ENCODE results near the gene VARS1.

DNA sequence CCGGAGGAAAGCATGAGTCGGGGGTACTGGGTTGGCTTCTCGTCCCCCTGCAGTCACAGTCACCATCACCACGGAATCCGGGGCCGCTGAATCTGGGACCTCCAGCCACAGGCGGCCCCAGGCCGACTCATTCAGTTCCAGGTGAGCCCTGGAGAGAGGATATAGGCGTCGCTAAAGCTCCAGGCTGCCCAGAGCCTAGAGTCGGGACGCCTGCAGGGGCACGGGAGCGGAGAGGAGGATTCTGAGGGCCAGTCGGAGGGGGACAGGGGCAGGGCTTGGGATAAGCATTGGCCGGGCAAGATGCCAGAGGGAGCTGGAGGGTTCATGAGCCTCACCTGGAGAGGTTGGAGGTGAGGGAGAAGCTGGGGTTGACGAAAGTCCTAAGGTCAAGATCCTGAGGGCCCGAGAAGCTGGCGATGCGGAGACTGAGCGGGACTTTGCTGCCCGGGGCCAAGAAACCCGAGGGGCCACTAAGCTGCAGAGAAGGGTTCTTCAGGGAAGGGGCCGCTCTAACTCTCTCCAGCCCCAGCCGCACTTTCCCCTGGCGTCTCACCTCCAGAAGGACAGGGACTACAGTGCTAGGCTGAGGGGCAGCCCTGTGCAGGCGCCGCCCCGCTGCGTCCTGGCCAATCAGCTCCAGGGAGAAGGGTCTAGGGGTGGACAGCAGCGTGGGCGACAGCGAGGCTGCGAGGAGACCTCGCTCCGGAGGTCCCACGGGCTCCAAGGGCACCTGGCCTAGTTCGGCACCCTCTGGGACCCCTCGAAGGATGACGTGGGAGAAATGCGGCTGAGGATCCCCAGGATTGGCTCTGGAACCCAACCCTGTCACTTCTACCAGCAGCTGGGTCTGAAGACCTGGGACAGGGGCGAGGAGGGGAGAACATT, 29.4 kb downstream of the VARS1 start:
- TF ChIP-seq CTCF (IDR thresholded peaks at IDR 0.05), result no peak
- no peak for TF ChIP-seq SMC3 (IDR thresholded peaks at IDR 0.05)
- TF ChIP-seq KDM1A (IDR thresholded peaks at IDR 0.05; ENCODE audit: low read depth), result no peak
- TF ChIP-seq, protein P1, sequence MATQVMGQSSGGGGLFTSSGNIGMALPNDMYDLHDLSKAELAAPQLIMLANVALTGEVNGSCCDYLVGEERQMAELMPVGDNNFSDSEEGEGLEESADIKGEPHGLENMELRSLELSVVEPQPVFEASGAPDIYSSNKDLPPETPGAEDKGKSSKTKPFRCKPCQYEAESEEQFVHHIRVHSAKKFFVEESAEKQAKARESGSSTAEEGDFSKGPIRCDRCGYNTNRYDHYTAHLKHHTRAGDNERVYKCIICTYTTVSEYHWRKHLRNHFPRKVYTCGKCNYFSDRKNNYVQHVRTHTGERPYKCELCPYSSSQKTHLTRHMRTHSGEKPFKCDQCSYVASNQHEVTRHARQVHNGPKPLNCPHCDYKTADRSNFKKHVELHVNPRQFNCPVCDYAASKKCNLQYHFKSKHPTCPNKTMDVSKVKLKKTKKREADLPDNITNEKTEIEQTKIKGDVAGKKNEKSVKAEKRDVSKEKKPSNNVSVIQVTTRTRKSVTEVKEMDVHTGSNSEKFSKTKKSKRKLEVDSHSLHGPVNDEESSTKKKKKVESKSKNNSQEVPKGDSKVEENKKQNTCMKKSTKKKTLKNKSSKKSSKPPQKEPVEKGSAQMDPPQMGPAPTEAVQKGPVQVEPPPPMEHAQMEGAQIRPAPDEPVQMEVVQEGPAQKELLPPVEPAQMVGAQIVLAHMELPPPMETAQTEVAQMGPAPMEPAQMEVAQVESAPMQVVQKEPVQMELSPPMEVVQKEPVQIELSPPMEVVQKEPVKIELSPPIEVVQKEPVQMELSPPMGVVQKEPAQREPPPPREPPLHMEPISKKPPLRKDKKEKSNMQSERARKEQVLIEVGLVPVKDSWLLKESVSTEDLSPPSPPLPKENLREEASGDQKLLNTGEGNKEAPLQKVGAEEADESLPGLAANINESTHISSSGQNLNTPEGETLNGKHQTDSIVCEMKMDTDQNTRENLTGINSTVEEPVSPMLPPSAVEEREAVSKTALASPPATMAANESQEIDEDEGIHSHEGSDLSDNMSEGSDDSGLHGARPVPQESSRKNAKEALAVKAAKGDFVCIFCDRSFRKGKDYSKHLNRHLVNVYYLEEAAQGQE (IDR thresholded peaks at IDR 0.05), result no peak
- TF ChIP-seq CHD4 (IDR thresholded peaks at IDR 0.05; ENCODE audit: borderline replicate concordance), result no peak
- no peak for TF ChIP-seq ZNF302 (CRISPR knock-in tag; IDR thresholded peaks at IDR 0.05)
- no peak for TF ChIP-seq JUN (IDR thresholded peaks at IDR 0.05)
- TF ChIP-seq JUNB (IDR thresholded peaks at IDR 0.05), result no peak
- no peak for TF ChIP-seq MYC (IDR thresholded peaks at IDR 0.05; ENCODE audit: borderline replicate concordance, low read length)
- TF ChIP-seq, protein P2, sequence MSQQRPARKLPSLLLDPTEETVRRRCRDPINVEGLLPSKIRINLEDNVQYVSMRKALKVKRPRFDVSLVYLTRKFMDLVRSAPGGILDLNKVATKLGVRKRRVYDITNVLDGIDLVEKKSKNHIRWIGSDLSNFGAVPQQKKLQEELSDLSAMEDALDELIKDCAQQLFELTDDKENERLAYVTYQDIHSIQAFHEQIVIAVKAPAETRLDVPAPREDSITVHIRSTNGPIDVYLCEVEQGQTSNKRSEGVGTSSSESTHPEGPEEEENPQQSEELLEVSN (IDR thresholded peaks at IDR 0.05; ENCODE audit: borderline replicate concordance, low read depth), result no peak
- no peak for TF ChIP-seq POLR2A (IDR thresholded peaks at IDR 0.05; ENCODE audit: low read length)
- TF ChIP-seq USF2 (IDR thresholded peaks at IDR 0.05), result no peak
- no peak for TF ChIP-seq GATA3 (IDR thresholded peaks at IDR 0.05; ENCODE audit: borderline replicate concordance)
- no peak for TF ChIP-seq CEBPB (IDR thresholded peaks at IDR 0.05)

Data from A549 (cell line).